PFSK-1 (cell line): ENCODE data around the gene PPCDC.

Experiments
- FOXP2 ChIP-seq: optimal IDR thresholded peaks from 2 replicates; pipeline ENCODE3; 2011; ENCODE audit warnings: borderline replicate concordance, control low read depth, inconsistent platforms; ENCODE audit not compliant: insufficient read depth; ENCODE audit errors: extremely low read length, extremely low read depth
- POLR2AphosphoS5 ChIP-seq: IDR thresholded peaks from 2 replicates; pipeline ENCODE4 v1.6.1; 2012; ENCODE audit warnings: low read depth, mild to moderate bottlenecking, control low read depth, low read length, moderate library complexity
- SIN3A ChIP-seq: IDR thresholded peaks from 2 replicates; pipeline ENCODE4 v1.6.1; 2012; ENCODE audit warnings: mild to moderate bottlenecking, low read length, moderate library complexity, borderline replicate concordance; ENCODE audit not compliant: insufficient read depth
- TAF1 ChIP-seq: IDR thresholded peaks from 2 replicates; pipeline ENCODE4 v1.6.1; 2012; ENCODE audit warnings: low read length, control low read depth, borderline replicate concordance; ENCODE audit not compliant: insufficient read depth
- TF ChIP-seq, protein P1 (sequence below), 2 experiments: IDR thresholded peaks; 2 replicates each; pipeline versions ENCODE4 v1.6.1 to v1.8.0; 2011 to 2012; ENCODE audit warnings: low read depth in 2 of 2, low read length in 2 of 2, control low read depth in 1 of 2, inconsistent platforms in 1 of 2, mild to moderate bottlenecking in 1 of 2, moderate library complexity in 1 of 2; ENCODE audit not compliant: insufficient read depth in 1 of 2

The PPCDC gene

GRCh38 chr15:75034615-75035014, 11.2 kb downstream of the PPCDC start:
- TF ChIP-seq, protein P1, sequence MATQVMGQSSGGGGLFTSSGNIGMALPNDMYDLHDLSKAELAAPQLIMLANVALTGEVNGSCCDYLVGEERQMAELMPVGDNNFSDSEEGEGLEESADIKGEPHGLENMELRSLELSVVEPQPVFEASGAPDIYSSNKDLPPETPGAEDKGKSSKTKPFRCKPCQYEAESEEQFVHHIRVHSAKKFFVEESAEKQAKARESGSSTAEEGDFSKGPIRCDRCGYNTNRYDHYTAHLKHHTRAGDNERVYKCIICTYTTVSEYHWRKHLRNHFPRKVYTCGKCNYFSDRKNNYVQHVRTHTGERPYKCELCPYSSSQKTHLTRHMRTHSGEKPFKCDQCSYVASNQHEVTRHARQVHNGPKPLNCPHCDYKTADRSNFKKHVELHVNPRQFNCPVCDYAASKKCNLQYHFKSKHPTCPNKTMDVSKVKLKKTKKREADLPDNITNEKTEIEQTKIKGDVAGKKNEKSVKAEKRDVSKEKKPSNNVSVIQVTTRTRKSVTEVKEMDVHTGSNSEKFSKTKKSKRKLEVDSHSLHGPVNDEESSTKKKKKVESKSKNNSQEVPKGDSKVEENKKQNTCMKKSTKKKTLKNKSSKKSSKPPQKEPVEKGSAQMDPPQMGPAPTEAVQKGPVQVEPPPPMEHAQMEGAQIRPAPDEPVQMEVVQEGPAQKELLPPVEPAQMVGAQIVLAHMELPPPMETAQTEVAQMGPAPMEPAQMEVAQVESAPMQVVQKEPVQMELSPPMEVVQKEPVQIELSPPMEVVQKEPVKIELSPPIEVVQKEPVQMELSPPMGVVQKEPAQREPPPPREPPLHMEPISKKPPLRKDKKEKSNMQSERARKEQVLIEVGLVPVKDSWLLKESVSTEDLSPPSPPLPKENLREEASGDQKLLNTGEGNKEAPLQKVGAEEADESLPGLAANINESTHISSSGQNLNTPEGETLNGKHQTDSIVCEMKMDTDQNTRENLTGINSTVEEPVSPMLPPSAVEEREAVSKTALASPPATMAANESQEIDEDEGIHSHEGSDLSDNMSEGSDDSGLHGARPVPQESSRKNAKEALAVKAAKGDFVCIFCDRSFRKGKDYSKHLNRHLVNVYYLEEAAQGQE (IDR thresholded peaks at IDR 0.05; ENCODE audit: insufficient read depth in 1 of 2, low read depth in 2 of 2, low read length in 2 of 2) = no peak
- TF ChIP-seq POLR2AphosphoS5 (no peak), SIN3A (no peak), TAF1 (no peak), FOXP2 (no peak)

- TF ChIP-seq, protein P1 (IDR thresholded peaks at IDR 0.05; ENCODE audit: insufficient read depth in 1 of 2, low read depth in 2 of 2, low read length in 2 of 2) = no peak
- TF ChIP-seq SIN3A (no peak), FOXP2 (no peak), TAF1 (no peak), POLR2AphosphoS5 (no peak)
Observed at GRCh38 chr15:75036212-75036616, 12.8 kb downstream of the PPCDC start.

- TF ChIP-seq SIN3A (no peak), TAF1 (no peak), POLR2AphosphoS5 (no peak), FOXP2 (no peak)
Observed at GRCh38 chr15:75037685-75038084, 14.3 kb downstream of the PPCDC start.

- TF ChIP-seq, protein P1 (IDR thresholded peaks at IDR 0.05; ENCODE audit: insufficient read depth in 1 of 2, low read depth in 2 of 2, low read length in 2 of 2) = no peak
- TF ChIP-seq POLR2AphosphoS5 (no peak), SIN3A (no peak), FOXP2 (no peak), TAF1 (no peak)
Observed at GRCh38 chr15:75038231-75038630, 14.8 kb downstream of the PPCDC start.

- TF ChIP-seq TAF1 (no peak), POLR2AphosphoS5 (no peak), SIN3A (no peak), FOXP2 (no peak)
- TF ChIP-seq, protein P1 (IDR thresholded peaks at IDR 0.05; ENCODE audit: insufficient read depth in 1 of 2, low read depth in 2 of 2, low read length in 2 of 2) = no peak
Observed at GRCh38 chr15:75042730-75043508, 19.5 kb downstream of the PPCDC start.
